ENCODE results near the gene KBTBD3.

Gene KBTBD3

DNA sequence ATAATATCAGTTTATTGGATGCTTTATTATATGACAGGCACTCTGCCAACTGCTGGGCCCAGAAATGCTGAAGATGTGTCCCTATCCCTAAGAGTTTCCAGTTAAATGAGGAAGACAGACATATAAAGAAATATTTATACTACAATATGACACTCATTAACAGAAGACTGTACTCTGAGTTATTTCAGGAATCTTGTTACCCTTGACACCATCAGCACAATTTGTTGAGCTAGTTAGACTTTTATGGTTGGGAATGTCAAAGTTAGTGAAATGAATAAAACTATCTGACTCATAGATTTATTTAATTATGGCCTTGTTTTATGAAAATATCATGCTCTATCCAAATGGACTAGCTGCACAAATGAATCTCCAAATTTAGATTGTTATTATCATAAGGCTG is 29.5 kb downstream of the KBTBD3 start:
- H3K4me3 ChIP-seq (replicated peaks in 1 of 2; ENCODE audit: low read depth in 2 of 2, low read length in 2 of 2): no peak overlapping the region
- TF ChIP-seq, protein P1, sequence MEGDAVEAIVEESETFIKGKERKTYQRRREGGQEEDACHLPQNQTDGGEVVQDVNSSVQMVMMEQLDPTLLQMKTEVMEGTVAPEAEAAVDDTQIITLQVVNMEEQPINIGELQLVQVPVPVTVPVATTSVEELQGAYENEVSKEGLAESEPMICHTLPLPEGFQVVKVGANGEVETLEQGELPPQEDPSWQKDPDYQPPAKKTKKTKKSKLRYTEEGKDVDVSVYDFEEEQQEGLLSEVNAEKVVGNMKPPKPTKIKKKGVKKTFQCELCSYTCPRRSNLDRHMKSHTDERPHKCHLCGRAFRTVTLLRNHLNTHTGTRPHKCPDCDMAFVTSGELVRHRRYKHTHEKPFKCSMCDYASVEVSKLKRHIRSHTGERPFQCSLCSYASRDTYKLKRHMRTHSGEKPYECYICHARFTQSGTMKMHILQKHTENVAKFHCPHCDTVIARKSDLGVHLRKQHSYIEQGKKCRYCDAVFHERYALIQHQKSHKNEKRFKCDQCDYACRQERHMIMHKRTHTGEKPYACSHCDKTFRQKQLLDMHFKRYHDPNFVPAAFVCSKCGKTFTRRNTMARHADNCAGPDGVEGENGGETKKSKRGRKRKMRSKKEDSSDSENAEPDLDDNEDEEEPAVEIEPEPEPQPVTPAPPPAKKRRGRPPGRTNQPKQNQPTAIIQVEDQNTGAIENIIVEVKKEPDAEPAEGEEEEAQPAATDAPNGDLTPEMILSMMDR (IDR thresholded peaks at IDR 0.05; ENCODE audit: low read depth, low read length): no peak
- no peak for DNase-seq (ENCODE audit: low read depth in 2 of 2)

- H3K4me3 ChIP-seq (replicated peaks in 1 of 2; ENCODE audit: low read depth in 2 of 2, low read length in 2 of 2): no peak overlapping the region
- TF ChIP-seq, protein P1 (IDR thresholded peaks at IDR 0.05; ENCODE audit: low read depth, low read length): no peak
- no peak for DNase-seq (ENCODE audit: low read depth in 2 of 2)
These were observed 33.6 kb downstream of the KBTBD3 start for GRCh38 chr11:106043540-106043939.

DNA sequence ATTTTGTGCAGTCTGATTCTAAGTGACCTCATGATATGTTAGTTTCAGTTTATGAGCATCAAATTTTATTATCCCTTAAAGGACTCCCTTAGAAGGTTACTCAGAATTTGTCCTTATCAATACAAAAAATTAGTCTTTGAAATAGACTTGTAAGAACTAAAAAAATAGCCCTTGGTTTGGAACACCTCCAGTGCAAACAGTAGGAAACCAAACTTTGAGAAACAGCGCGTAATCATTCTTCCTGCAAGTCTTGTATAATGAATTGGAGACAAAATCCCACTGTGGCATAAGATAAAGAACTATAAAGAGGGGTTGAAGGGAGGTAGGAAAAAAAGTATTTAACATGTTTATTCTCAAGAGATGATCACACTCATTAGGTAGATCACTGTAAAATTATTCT is 44.3 kb downstream of the KBTBD3 start:
- no peak overlapping the region for H3K4me3 ChIP-seq (replicated peaks in 1 of 2; ENCODE audit: low read depth in 2 of 2, low read length in 2 of 2)
- TF ChIP-seq, protein P1 (IDR thresholded peaks at IDR 0.05; ENCODE audit: low read depth, low read length): no peak
- peak in 1 of 2 donors; percentile 24 for DNase-seq (ENCODE audit: low read depth in 2 of 2)

DNA sequence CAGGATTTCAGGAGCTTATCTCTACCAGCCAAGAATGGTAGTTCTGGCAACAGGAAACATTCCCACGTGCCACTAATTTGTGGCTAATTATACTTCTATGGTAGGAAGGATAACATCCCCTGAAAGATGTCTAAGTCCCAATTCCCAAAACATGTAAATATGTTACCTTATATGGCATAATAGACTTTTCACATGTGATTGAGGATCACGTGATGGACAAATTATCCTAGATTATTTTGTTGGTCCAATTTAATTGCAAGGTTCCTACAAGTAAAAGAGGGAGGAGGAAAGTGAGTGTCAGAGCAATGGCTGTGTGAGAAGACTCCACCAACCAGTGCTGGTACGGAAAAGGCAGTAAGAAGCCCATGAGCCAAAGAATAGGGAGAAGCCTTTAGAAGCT is 45.2 kb downstream of the KBTBD3 start:
- no peak for DNase-seq (ENCODE audit: low read depth in 2 of 2)
- H3K4me3 ChIP-seq (replicated peaks in 1 of 2; ENCODE audit: low read depth in 2 of 2, low read length in 2 of 2): no peak overlapping the region
- TF ChIP-seq, protein P1 (IDR thresholded peaks at IDR 0.05; ENCODE audit: low read depth, low read length): no peak

GRCh38 chr11:106031202-106031810 is 45.8 kb downstream of the KBTBD3 start:
- TF ChIP-seq, protein P1 (IDR thresholded peaks at IDR 0.05; ENCODE audit: low read depth, low read length): no peak
- DNase-seq (ENCODE audit: low read depth in 2 of 2): peak in 1 of 2 donors; percentile 66
- H3K4me3 ChIP-seq (replicated peaks in 1 of 2; ENCODE audit: low read depth in 2 of 2, low read length in 2 of 2): no peak overlapping the region

- TF ChIP-seq, protein P1 (IDR thresholded peaks at IDR 0.05; ENCODE audit: low read depth, low read length): no peak
- H3K4me3 ChIP-seq (replicated peaks in 1 of 2; ENCODE audit: low read depth in 2 of 2, low read length in 2 of 2): no peak overlapping the region
- no peak for DNase-seq (ENCODE audit: low read depth in 2 of 2)
These were observed 46.5 kb downstream of the KBTBD3 start for GRCh38 chr11:106030609-106031008.

- TF ChIP-seq, protein P1 (IDR thresholded peaks at IDR 0.05; ENCODE audit: low read depth, low read length): no peak
- DNase-seq (ENCODE audit: low read depth in 2 of 2): no peak
- peak overlapping the region; percentile 57 to 61 for H3K4me3 ChIP-seq (replicated peaks in 1 of 2; ENCODE audit: low read depth in 2 of 2, low read length in 2 of 2)
These were observed 54.3 kb downstream of the KBTBD3 start for GRCh38 chr11:106022795-106023275.
